ENCODE measurements around the gene BMPR1B. TPM values are rescaled to one million over a fixed set of nuclear protein-coding genes. Genes with fewer than 3 reads are reported as not detected.

Gene BMPR1B
- total RNA-seq, 1 experiment from 2014 or later: not detected

GRCh38 chr4:94715726-94716125, 42.0 kb upstream of the BMPR1B start:
- no peak overlapping the region for H3K4me3 ChIP-seq (replicated peaks in 1 of 2; ENCODE audit: low read depth in 1 of 2, low read length in 2 of 2)
- no peaks in the 10 kb centered on the region for H3K36me3 ChIP-seq (ENCODE audit: control insufficient read depth in 1 of 2, insufficient read depth in 2 of 2, low read length in 2 of 2)
- H3K79me2 ChIP-seq (ENCODE audit: insufficient read depth, low read length): no peaks in the 10 kb centered on the region
- H2AFZ ChIP-seq (ENCODE audit: low read depth, low read length, poor library complexity, severe bottlenecking): no peak overlapping the region
- BruUV-seq (replicated peaks): no TSS peak
- H3K27ac ChIP-seq (ENCODE audit: low read depth, low read length): no peak overlapping the region
- no peak for TF ChIP-seq RAD21 (IDR thresholded peaks at IDR 0.05; ENCODE audit: low read depth)
- no peak for TF ChIP-seq ZNF274 (IDR thresholded peaks at IDR 0.05; ENCODE audit: low read depth, low read length)
- no peak for TF ChIP-seq REST (IDR thresholded peaks at IDR 0.05; ENCODE audit: low read depth)
- no peak for TF ChIP-seq SRF (IDR thresholded peaks at IDR 0.05; ENCODE audit: low read depth)
- no peak for TF ChIP-seq FOSL1 (IDR thresholded peaks at IDR 0.05; ENCODE audit: low read depth)
- no peak for TF ChIP-seq ELF1 (IDR thresholded peaks at IDR 0.05; ENCODE audit: borderline replicate concordance, low read depth)
- no peak for TF ChIP-seq CEBPB (IDR thresholded peaks at IDR 0.05; ENCODE audit: low read depth)
- H3K27me3 ChIP-seq (ENCODE audit: insufficient read depth, low read length): no peaks in the 10 kb centered on the region
- H3K4me2 ChIP-seq (ENCODE audit: low read length): no peak overlapping the region
- intact Hi-C loops (cut with micrococcal nuclease): loop anchor here (10.0 kb wide), 1 partner anchor 311 kb away; no protein-coding TSS in a partner anchor
- no peaks in the 10 kb centered on the region for H4K20me1 ChIP-seq (ENCODE audit: insufficient read depth)
- no peak for DNase-seq (ENCODE audit: low read depth, low spot score)
- no peaks in the 10 kb centered on the region for H3K4me1 ChIP-seq (ENCODE audit: control insufficient read depth in 1 of 2, insufficient read depth in 2 of 2, low read length in 2 of 2)
- H3K9me3 ChIP-seq (ENCODE audit: control insufficient read depth in 1 of 2, insufficient read depth in 1 of 2, low read depth in 1 of 2, low read length in 2 of 2): no peaks in the 10 kb centered on the region
- CTCF ChIA-PET: no interaction called here
- H3K9ac ChIP-seq (ENCODE audit: low read length): no peak overlapping the region
- RAD21 ChIA-PET (ENCODE audit: low non-redundant PET in 1 of 2, low total read pairs in 2 of 2, uncharacterized antibody in 2 of 2, unreplicated experiment in 2 of 2): no interaction called here
- no peaks in the 10 kb centered on the region for H3K9me2 ChIP-seq (ENCODE audit: insufficient read depth)
- ATAC-seq: no peak
- POLR2A ChIA-PET: no interaction called here

- Histone ChIP-seq H3K27ac (ENCODE audit: low read depth, low read length) (no peak overlapping the region), H3K27me3 (ENCODE audit: insufficient read depth, low read length) (no peaks in the 10 kb centered on the region), H3K4me3 (replicated peaks in 1 of 2; ENCODE audit: low read depth in 1 of 2, low read length in 2 of 2) (no peak overlapping the region), H4K20me1 (ENCODE audit: insufficient read depth) (no peaks in the 10 kb centered on the region), H2AFZ (ENCODE audit: low read depth, low read length, poor library complexity, severe bottlenecking) (no peak overlapping the region), H3K9me3 (ENCODE audit: control insufficient read depth in 1 of 2, insufficient read depth in 1 of 2, low read depth in 1 of 2, low read length in 2 of 2) (no peaks in the 10 kb centered on the region), H3K9ac (ENCODE audit: low read length) (no peak overlapping the region), H3K36me3 (ENCODE audit: control insufficient read depth in 1 of 2, insufficient read depth in 2 of 2, low read length in 2 of 2) (no peaks in the 10 kb centered on the region), H3K4me2 (ENCODE audit: low read length) (no peak overlapping the region), H3K4me1 (ENCODE audit: control insufficient read depth in 1 of 2, insufficient read depth in 2 of 2, low read length in 2 of 2) (no peaks in the 10 kb centered on the region), H3K9me2 (ENCODE audit: insufficient read depth) (no peaks in the 10 kb centered on the region), H3K79me2 (ENCODE audit: insufficient read depth, low read length) (no peaks in the 10 kb centered on the region)
- POLR2A ChIA-PET: no interaction called here
- DNase-seq (ENCODE audit: low read depth, low spot score) (no peak), ATAC-seq (no peak)
- no TSS peak for BruUV-seq (replicated peaks)
- CTCF ChIA-PET: no interaction called here
- intact Hi-C loops (cut with micrococcal nuclease): no loop called here
- no peak for TF ChIP-seq EZH2phosphoT487 (IDR thresholded peaks at IDR 0.05; ENCODE audit: borderline replicate concordance)
- TF ChIP-seq FOSL1 (IDR thresholded peaks at IDR 0.05; ENCODE audit: low read depth): no peak
- TF ChIP-seq ELF1 (IDR thresholded peaks at IDR 0.05; ENCODE audit: borderline replicate concordance, low read depth): no peak
- RAD21 ChIA-PET (ENCODE audit: low non-redundant PET in 1 of 2, low total read pairs in 2 of 2, uncharacterized antibody in 2 of 2, unreplicated experiment in 2 of 2): interaction anchor here in 1 of 2 experiments (0.6 kb wide), 1 partner anchor 377 kb away, joined by 4 read pairs; no protein-coding TSS in a partner anchor
These were observed 36.4 kb upstream of the BMPR1B start for GRCh38 chr4:94721310-94721709.

Measured in HCT116 (cell line).